ENCODE results near the gene P2RY14.

DNA sequence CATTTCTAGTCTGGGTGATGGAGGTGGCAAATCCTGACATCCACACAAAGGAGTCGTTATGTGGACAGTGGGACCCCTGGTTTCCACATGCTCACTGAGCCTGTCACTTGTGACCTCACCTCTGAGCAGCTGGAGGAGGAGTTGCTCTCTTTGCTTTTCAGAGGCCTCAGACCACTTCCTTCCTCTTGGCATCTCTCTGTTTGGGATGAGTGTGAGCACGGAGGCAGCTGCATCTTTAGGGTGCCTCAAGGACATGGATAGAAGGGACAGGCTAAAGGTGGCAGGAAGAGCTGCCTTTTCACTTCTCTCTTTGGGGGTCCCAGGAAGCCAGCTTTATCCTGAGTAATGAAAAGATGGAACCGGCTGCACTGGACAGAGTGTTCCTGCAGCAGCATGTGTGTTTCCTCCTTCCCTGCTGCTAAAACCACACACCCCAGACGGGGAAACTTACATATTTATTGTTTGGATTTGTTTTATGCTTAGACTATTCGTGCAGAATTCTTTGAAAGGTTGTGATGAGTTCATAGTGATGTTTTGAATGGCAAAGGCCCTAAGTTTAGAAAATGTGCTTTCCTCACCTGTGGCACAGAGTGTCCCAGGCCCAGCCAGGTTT is 107.1 kb downstream of the P2RY14 start:
- no peak for TF ChIP-seq EZH2 (IDR thresholded peaks at IDR 0.05; ENCODE audit: borderline replicate concordance, low read depth, low read length, severe bottlenecking)
- TF ChIP-seq, protein P1, sequence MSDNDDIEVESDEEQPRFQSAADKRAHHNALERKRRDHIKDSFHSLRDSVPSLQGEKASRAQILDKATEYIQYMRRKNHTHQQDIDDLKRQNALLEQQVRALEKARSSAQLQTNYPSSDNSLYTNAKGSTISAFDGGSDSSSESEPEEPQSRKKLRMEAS (IDR thresholded peaks at IDR 0.05; ENCODE audit: insufficient read depth, insufficient read length) = no peak

Measured in endothelial cell of umbilical vein (primary cell).